Measurements from ENCODE around the gene ZNRF1. TPM values are rescaled to one million over a fixed set of nuclear protein-coding genes. Genes with fewer than 3 reads are reported as not detected.

The ZNRF1 gene
- total and polyA plus RNA-seq, 2 of the 13 experiments (the other 11 are each of a cell fraction or from before 2014, with no cell fraction given), result 43.9 to 58.7 TPM

- peak; percentile 58; the same call in 1 of the 2 replicates for TF ChIP-seq ZNF136 (CRISPR knock-in tag; IDR thresholded peaks at IDR 0.05; ENCODE audit: low read depth)
- peak; percentile 9; the same call in 1 of the 2 replicates for TF ChIP-seq PBX2 (CRISPR knock-in tag; IDR thresholded peaks at IDR 0.05)
- TF ChIP-seq ZNF230 (CRISPR knock-in tag; IDR thresholded peaks at IDR 0.05), result no peak; the same call in 1 of the 2 replicates
- TF ChIP-seq ZNF207 (IDR thresholded peaks at IDR 0.05; ENCODE audit: borderline replicate concordance), result no peak
- peak; percentile 81; the same call in 1 of the 2 replicates for TF ChIP-seq CBX5 (CRISPR knock-in tag; IDR thresholded peaks at IDR 0.05; ENCODE audit: borderline replicate concordance)
- TF ChIP-seq THAP7 (CRISPR knock-in tag; IDR thresholded peaks at IDR 0.05), result 0 out of 2 replicates have a peak, but pooled peaks have one; percentile 56
- TF ChIP-seq BCL6 (CRISPR knock-in tag; IDR thresholded peaks at IDR 0.05), result peak; percentile 26; the same call in 1 of the 2 replicates
- TF ChIP-seq NFAT5 (CRISPR knock-in tag; IDR thresholded peaks at IDR 0.05), result no peak; the same call in 1 of the 2 replicates
- TF ChIP-seq CEBPG (CRISPR knock-in tag; IDR thresholded peaks at IDR 0.05), result peak; percentile 45
- no peak for TF ChIP-seq ZNF512 (CRISPR knock-in tag; IDR thresholded peaks at IDR 0.05)
- no peak for TF ChIP-seq RFXANK (CRISPR knock-in tag; IDR thresholded peaks at IDR 0.05)
- TF ChIP-seq POGZ (CRISPR knock-in tag; IDR thresholded peaks at IDR 0.05), result no peak
- 0 out of 2 replicates have a peak, but pooled peaks have one; percentile 55 for TF ChIP-seq ZNF724P (CRISPR knock-in tag; IDR thresholded peaks at IDR 0.05; ENCODE audit: borderline replicate concordance)
- no peak for TF ChIP-seq ARHGAP35 (CRISPR knock-in tag; IDR thresholded peaks at IDR 0.05; ENCODE audit: borderline replicate concordance)
- no peak; the same call in 1 of the 2 replicates for TF ChIP-seq ZNF274 (CRISPR knock-in tag; IDR thresholded peaks at IDR 0.05)
- no peak for TF ChIP-seq EED (CRISPR knock-in tag; IDR thresholded peaks at IDR 0.05)
- TF ChIP-seq PLRG1 (conservative IDR thresholded peaks at IDR 0.05), result no peak
- TF ChIP-seq ZBTB7A (CRISPR knock-in tag; IDR thresholded peaks at IDR 0.05), result no peak; the same call in 1 of the 2 replicates
- peak; percentile 18; the same call in 1 of the 2 replicates for TF ChIP-seq MAZ (IDR thresholded peaks at IDR 0.05; ENCODE audit: borderline replicate concordance, low read depth, low read length)
- TF ChIP-seq MAZ (CRISPR knock-in tag; IDR thresholded peaks at IDR 0.05; ENCODE audit: low read depth), result peak; percentile 78
Measured at GRCh38 chr16:75110637-75111513, 112.1 kb downstream of the ZNRF1 start (continued).

All from HepG2 (cell line).